ENCODE measurements around the gene WDR88. TPM values are rescaled to one million over a fixed set of nuclear protein-coding genes. Genes with fewer than 3 reads are reported as not detected.

The WDR88 gene
- total and polyA plus RNA-seq, 10 of the 15 experiments (the other 5 are each of a cell fraction or from before 2014, with no cell fraction given): 0.19 to 0.34 TPM; not detected in 8

- intact Hi-C loops (cut with micrococcal nuclease; ENCODE audit: unreplicated experiment) (no loop called here), in situ Hi-C loops (cut with MboI) (no loop called here)
- ATAC-seq (no peak), DNase-seq (ENCODE audit: low read depth, low spot score) (no peak), FAIRE-seq (no peak)
- no peaks in the 10 kb centered on the region for H3K79me2 ChIP-seq (ENCODE audit: control insufficient read depth, insufficient read depth, low read length)
- H3K9ac ChIP-seq (ENCODE audit: control insufficient read depth, insufficient read depth, low read length): no peak overlapping the region
- ChIA-PET POLR2A (no interaction called here), CTCF (interaction anchor here (2.5 to 3.2 kb wide), 2 partner anchors 19 to 25 kb away, joined by 7 to 12 read pairs; no protein-coding TSS in a partner anchor), RAD21 (ENCODE audit: unreplicated experiment) (interaction anchor here (0.9 kb wide), 1 partner anchor 26 kb away, joined by 3 read pairs; no protein-coding TSS in a partner anchor), SMC1A (ENCODE audit: uncharacterized antibody, unreplicated experiment) (interaction anchor here (1.9 kb wide), 1 partner anchor 11 kb away, joined by 8 read pairs; no protein-coding TSS in a partner anchor)
- H3K4me3 ChIP-seq: no peak overlapping the region
- BruUV-seq (replicated peaks): no TSS peak
- no peaks in the 10 kb centered on the region for H4K20me1 ChIP-seq (ENCODE audit: control insufficient read depth, insufficient read depth)
- no peak overlapping the region for H3K4me2 ChIP-seq (ENCODE audit: control insufficient read depth, insufficient read depth)
- no peak overlapping the region for H3K27ac ChIP-seq (ENCODE audit: control insufficient read depth, insufficient read depth)
- no peaks in the 10 kb centered on the region for H3K36me3 ChIP-seq (ENCODE audit: control insufficient read depth in 2 of 2, insufficient read depth in 2 of 2, low read length in 1 of 2)
- no peaks in the 10 kb centered on the region for H3K27me3 ChIP-seq (replicated peaks in 1 of 2; ENCODE audit: control insufficient read depth in 2 of 2, insufficient read depth in 2 of 2, low read length in 1 of 2)
- H3K9me3 ChIP-seq (replicated peaks; ENCODE audit: control insufficient read depth, insufficient read depth, low read length): no peaks in the 10 kb centered on the region
- 80% methylated on average over 6 of the region's 6 CpGs for WGBS (ENCODE audit: insufficient coverage, insufficient replicate concordance, low lambda C conversion rate, missing lambda C conversion rate)
- H3K4me1 ChIP-seq (ENCODE audit: control insufficient read depth, insufficient read depth, low read length): peaks cover 10% of the 10 kb centered on the region
- H2AFZ ChIP-seq (ENCODE audit: control insufficient read depth, low read depth, low read length): no peak overlapping the region
- TF ChIP-seq ZBED1 (IDR thresholded peaks at IDR 0.05; ENCODE audit: borderline replicate concordance): no peak
- TF ChIP-seq POU2F2 (IDR thresholded peaks at IDR 0.05; ENCODE audit: borderline replicate concordance, low read depth, low read length): no peak
- no peak for TF ChIP-seq POLR2AphosphoS2 (IDR thresholded peaks at IDR 0.05; ENCODE audit: low read depth, low read length)
- no peak for TF ChIP-seq ATF7 (IDR thresholded peaks at IDR 0.05; ENCODE audit: low read depth)
- no peak for TF ChIP-seq LARP7 (IDR thresholded peaks at IDR 0.05)
- TF ChIP-seq SRF (IDR thresholded peaks at IDR 0.05; ENCODE audit: low read depth in 2 of 2, low read length in 2 of 2): no peak
- no peak for TF ChIP-seq BRCA1 (IDR thresholded peaks at IDR 0.05; ENCODE audit: low read depth, low read length)
- TF ChIP-seq FOS (IDR thresholded peaks at IDR 0.05; ENCODE audit: borderline replicate concordance, extremely low read depth, insufficient read length): no peak
- TF ChIP-seq, protein P1, sequence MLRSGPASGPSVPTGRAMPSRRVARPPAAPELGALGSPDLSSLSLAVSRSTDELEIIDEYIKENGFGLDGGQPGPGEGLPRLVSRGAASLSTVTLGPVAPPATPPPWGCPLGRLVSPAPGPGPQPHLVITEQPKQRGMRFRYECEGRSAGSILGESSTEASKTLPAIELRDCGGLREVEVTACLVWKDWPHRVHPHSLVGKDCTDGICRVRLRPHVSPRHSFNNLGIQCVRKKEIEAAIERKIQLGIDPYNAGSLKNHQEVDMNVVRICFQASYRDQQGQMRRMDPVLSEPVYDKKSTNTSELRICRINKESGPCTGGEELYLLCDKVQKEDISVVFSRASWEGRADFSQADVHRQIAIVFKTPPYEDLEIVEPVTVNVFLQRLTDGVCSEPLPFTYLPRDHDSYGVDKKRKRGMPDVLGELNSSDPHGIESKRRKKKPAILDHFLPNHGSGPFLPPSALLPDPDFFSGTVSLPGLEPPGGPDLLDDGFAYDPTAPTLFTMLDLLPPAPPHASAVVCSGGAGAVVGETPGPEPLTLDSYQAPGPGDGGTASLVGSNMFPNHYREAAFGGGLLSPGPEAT (IDR thresholded peaks at IDR 0.05; ENCODE audit: low read depth): no peak
- no peak for TF ChIP-seq BHLHE40 (IDR thresholded peaks at IDR 0.05; ENCODE audit: borderline replicate concordance in 1 of 2, low read depth in 2 of 2, low read length in 1 of 2)
- no peak for TF ChIP-seq STAT3 (IDR thresholded peaks at IDR 0.05; ENCODE audit: low read depth, low read length)
- TF ChIP-seq ZBTB40 (IDR thresholded peaks at IDR 0.05; ENCODE audit: borderline replicate concordance): no peak
- TF ChIP-seq RUNX3 (IDR thresholded peaks at IDR 0.05; ENCODE audit: low read length): no peak
- TF ChIP-seq TARDBP (IDR thresholded peaks at IDR 0.05; ENCODE audit: borderline replicate concordance): no peak
- TF ChIP-seq BCL3 (IDR thresholded peaks at IDR 0.05; ENCODE audit: borderline replicate concordance, insufficient read depth, low read depth, low read length, poor library complexity, severe bottlenecking): no peak
- TF ChIP-seq KDM1A (IDR thresholded peaks at IDR 0.05; ENCODE audit: borderline replicate concordance): no peak
- no peak for TF ChIP-seq MYC (IDR thresholded peaks at IDR 0.05; ENCODE audit: insufficient read depth, insufficient read length, insufficient replicate concordance, low read length, severe bottlenecking)
Observed at GRCh38 chr19:33158365-33158764, 26.5 kb downstream of the WDR88 start.

All from GM12878 (cell line).